AG09319 (cell line): ENCODE data around the gene EIF4A3.
"Not testable (repeated sequence)": the region's sequence is repeated elsewhere in the genome, so short reads cannot be mapped to it uniquely, and the experiment has no call there.

ENCODE experiments used
- DNase-seq: peaks from one replicate; pipeline ENCODE4 v3.0.0-alpha.2; 2010; ENCODE audit warnings: low read depth; ENCODE audit errors: extremely low read depth
- CTCF ChIP-seq: IDR thresholded peaks from 2 replicates; pipeline ENCODE4 v1.5.1; 2011; ENCODE audit warnings: low read depth, mild to moderate bottlenecking, inconsistent platforms, low read length, moderate library complexity

Gene EIF4A3

DNA sequence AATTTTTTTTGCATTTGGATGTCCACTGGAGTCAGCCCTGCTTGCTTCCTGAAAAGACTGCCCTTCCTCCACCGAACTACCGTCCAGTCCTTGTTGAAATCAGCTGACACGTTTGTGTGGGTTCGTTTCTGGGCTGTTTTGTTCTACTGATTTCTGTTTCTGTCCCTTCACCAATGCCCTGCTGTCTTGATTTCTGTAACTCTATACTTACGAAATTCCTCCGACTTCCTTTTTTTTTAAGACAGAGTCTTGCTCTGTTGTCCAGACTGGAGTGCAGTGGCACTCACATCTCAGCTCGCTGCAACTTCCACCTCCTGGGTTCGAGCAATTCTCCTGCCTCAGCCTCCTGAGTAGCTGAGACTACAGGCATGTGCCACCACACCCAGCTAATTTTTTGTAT lies 54.0 kb downstream of the EIF4A3 start:
- DNase-seq, result no peak

DNA sequence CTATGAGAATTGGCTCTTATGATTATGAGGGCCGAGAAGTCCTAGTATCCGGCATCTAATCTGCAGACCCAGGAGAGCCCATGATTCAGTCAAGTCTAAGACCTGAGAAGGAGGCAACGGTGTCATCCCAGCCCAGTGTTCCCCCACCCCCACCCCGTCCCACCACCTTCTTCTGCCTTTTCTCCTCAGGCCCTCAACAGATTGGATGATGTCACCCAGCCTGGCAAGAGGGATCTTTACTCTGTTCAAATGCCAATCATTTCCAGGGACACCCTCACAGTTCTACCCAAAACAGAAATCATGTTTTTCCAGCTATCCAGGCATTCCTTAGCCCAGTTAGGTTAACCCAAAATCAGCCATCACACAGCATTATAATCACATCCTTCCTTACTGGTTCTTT lies 55.6 kb downstream of the EIF4A3 start:
- TF ChIP-seq CTCF, result no peak
- no peak for DNase-seq

More for the DNA sequence above, 54.0 kb downstream of the EIF4A3 start:
- TF ChIP-seq CTCF, result no peak

DNA sequence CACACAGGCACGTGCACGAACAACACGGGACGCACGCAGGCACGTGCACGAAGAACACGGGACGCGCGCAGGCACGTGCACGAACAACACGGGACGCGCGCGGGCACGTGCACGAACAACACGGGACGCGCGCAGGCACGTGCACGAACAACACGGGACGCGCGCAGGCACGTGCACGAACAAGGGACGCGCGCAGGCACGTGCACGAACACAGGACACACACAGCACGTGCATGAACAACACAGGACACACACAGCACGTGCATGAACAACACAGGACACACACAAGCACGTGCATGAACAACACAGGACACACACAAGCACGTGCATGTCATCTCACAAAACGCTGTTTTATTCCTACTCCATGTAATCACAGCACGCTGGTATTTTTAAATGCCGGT lies 56.8 kb downstream of the EIF4A3 start:
- not testable (repeated sequence) for DNase-seq

DNA sequence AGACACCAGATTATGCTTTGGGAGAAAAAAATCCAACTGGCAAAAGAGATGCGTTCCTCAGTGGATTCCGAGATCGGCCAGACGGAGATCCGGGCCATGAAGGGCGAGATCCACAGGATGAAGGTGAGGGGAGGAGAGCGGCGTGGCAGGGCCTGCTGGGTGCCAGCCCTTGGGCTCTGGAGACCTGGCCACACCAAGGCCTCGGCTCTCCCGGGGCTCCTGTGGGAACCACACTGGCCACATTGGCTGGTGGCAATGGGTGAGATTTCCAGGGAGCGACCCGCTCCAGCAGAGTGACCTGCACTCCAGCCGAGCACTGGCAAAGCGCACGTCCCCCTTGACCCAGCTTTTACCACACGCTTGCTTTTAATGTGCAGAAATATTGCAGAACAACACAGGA lies 57.2 kb downstream of the EIF4A3 start:
- no peak for TF ChIP-seq CTCF
- no peak for DNase-seq

- TF ChIP-seq CTCF, result no peak
- no peak for DNase-seq
Measured at GRCh38 chr17:80087346-80088265, 59.3 kb downstream of the EIF4A3 start.

GRCh38 chr17:80086616-80087015 lies 60.3 kb downstream of the EIF4A3 start:
- TF ChIP-seq CTCF, result no peak
- no peak for DNase-seq

- DNase-seq, result no peak
- TF ChIP-seq CTCF, result no peak
Measured at GRCh38 chr17:80086081-80086480, 60.8 kb downstream of the EIF4A3 start.

GRCh38 chr17:80084773-80085172 lies 62.2 kb downstream of the EIF4A3 start:
- DNase-seq, result no peak
- no peak for TF ChIP-seq CTCF
